Hematopoietic multipotent progenitor cell treated with erythropoietin and hydrocortisone succinate and interleukin-3 and kit ligand, for 17 days (in vitro differentiated cells): ENCODE measurements around the gene PRKD1.

Experiments used
- DNase-seq: peaks from one replicate; pipeline ENCODE4 v3.0.0-alpha.2; 2015; ENCODE audit warnings: low spot score

The PRKD1 gene

DNA sequence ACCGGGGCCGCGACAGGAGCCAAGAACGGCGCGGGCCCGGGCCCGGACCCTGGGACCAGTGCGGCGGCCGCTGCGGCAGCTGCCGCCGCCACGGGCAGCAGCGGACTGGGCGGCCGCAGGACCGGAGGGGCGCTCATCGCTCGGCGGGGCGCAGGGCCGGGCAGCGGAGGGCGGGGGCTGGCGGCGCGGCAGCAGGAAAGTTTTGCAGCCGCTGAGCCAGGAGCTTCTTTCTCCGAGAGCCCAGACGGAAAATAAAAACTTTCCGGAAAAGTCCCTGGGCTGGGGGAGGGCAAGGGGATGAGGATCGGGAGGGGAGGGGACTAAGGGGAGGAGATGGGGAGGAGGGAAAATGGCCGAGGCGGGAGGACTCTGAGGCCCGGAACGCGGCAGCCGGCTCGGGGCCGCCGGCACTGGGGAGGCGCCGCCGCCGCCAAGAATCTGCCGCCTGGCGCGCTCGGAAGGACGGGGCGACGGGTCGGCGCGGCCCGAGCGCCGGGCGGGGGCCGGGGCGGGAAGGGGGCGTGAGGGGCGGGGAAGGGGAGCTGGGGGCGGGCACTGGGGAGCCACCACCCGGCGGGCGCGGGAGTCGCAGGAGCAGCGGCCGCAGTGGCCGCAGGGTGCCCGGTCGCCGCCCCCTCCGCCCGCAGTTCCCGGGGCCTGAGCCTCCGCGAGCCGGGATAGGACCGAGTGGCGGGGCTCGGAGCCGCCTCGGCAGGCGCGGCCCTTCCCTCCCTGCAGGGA lies at the start of gene PRKD1:
Gene PRKD1 (minus strand): TSS at position 472 of the 741 bp plus-strand sequence.
- DNase-seq, result no peak

- no peak for DNase-seq
Observed at GRCh38 chr14:29971101-29971500, 43.5 kb upstream of the PRKD1 start.

GRCh38 chr14:29955087-29955486 lies 27.4 kb upstream of the PRKD1 start:
- DNase-seq, result no peak

GRCh38 chr14:29953501-29953900 lies 25.9 kb upstream of the PRKD1 start:
- DNase-seq, result no peak

GRCh38 chr14:29944091-29944490 lies 16.4 kb upstream of the PRKD1 start:
- DNase-seq, result no peak

DNA sequence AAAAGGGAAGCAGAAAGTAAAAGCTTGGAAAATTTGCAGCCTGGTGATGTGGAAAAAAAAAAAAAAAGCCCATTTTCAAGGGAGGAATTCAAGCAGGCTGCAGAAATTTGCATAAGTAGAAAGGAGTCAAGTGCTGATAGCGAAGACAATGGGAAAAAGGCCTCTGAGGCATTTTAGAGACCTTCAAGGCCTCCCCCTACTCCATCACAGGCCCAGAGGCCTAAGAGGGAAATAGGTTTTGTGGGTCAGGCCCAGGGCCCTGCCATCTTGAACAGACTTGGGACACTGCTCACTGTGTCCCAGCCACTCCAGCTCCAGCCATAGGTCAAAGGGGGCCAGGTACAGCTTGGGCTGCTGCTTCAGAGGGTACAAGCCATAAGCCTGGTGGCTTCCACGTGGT lies 13.8 kb upstream of the PRKD1 start:
- DNase-seq, result no peak

GRCh38 chr14:29940482-29940881 lies 12.8 kb upstream of the PRKD1 start:
- DNase-seq, result no peak

- DNase-seq, result no peak
Observed at GRCh38 chr14:29937116-29937515, 9.5 kb upstream of the PRKD1 start.

GRCh38 chr14:29930283-29930682 lies 2.6 kb upstream of the PRKD1 start:
- DNase-seq, result no peak

GRCh38 chr14:29928117-29928640 lies 532 bp upstream of the PRKD1 start:
- no peak for DNase-seq

DNA sequence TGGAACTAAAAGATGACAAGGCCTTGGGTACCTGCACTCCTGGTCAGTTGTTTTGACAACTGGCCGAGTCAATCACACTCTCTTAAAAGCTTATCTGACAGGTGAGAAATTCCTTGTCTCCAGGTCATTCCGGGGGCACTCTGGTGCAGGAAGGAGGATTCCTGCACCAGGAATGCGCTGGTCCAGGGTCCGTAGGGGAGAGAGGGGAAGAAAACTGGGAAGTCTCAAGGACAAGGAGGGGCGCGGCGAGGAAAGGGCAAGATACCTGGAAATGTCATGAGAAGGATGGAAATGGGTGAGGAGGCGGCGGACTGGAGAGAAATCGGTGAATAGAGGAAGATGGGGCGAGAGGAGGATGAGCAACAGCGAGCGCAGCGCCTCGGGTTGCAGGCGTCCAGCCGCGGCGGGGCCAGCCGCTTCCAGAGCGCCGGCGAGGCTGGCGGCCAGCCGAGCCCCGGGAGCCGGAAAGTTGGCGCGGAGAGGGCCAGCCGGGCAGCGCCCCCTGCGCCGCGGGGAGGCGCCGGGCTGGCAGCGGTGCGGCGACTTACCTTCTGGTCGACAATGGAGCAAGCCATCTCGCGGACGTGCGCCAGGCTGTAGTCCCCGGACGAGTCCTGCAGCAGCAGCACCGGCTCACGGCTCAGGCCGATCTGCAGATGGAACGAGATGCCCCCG lies 809 bp downstream of the PRKD1 start:
- no peak for DNase-seq

- no peak for DNase-seq
Observed at GRCh38 chr14:29926228-29926627, 1.4 kb downstream of the PRKD1 start.

GRCh38 chr14:29925736-29926135 lies 1.9 kb downstream of the PRKD1 start:
- no peak for DNase-seq

GRCh38 chr14:29925101-29925722 lies 2.4 kb downstream of the PRKD1 start:
- no peak for DNase-seq

DNA sequence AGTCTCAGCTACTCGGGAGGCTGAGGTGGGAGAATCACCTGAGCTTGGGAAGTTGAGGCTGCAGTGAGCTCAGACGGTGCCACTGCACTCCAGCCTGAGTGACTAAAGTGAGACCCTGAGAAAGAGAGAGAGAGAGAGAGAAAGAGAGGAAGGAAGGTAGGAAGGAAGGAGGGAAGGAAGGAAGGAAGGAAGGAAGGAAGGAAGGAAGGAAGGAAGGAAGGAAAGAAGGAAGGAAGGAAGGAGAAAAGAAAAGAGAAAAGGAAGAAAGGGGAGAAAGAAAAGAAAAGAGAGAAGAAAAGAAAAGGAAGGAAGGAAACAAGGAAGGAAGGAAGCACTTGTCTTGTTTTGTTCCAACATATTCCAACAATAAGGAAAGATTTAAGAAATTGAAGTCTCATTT lies 7.8 kb downstream of the PRKD1 start:
- no peak for DNase-seq

DNA sequence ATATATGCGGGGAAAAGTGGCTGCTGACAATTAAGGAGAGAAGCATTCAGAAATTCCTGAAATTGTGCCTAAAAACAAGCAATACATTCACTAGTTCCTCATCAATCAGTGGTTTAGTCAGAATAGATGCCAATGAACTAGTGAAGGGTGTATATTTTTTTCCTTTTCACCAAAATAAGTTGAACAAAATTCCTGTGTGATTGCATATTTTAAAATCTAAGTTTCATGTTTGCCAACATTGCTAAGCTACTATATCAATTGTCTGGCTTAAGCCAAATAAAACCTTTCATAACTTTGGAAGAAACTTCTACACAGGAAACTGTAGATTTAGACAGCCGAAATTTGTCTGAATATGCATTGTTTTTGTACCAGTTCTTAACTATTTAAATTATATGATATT lies 8.7 kb downstream of the PRKD1 start:
- DNase-seq, result no peak

GRCh38 chr14:29913566-29913965 lies 14.1 kb downstream of the PRKD1 start:
- no peak for DNase-seq

GRCh38 chr14:29911810-29912209 lies 15.8 kb downstream of the PRKD1 start:
- no peak for DNase-seq

DNA sequence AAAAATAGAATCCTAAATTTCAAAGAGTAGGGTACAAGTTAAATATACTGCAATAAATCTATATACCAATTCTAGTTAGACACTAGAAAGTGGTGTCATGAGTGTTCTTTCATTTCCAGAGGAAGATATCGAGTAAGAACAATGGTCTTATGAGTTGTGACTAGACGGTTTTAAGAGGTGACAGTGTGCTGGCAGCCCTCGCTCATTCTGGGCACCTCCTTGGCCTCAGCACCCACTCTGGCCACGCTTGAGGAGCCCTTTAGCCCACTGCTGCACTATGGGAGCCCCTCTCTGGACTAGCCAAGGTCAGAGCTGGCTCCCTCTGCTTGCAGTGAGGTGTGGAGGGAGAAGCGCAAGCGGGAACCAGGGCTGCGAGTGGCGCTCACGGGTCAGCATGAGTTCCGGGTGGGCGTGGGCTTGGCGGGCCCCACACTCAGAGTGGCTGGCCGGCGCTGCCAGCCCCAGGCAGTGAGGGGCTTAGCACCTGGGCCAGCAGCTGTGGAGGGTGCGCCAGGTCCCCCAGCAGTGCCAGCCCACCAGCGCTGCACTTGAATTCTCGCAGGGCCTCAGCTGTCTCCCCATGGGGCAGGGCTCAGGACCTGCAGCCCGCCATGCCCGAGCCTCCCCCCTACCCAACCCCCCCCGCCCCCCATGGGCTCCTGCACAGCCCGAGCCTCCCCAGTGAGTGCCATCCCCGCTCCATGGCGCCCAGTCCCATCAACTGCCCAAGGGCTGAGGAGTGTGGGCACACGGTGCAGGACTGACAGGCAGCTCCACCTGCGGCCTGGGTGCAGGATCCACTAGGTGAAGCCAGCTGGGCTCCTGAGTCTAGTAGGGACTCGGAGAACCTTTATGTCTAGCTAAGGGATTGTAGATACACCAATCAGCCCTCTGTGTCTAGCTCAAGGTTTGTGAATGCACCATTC lies 18.7 kb downstream of the PRKD1 start:
- no peak for DNase-seq

DNA sequence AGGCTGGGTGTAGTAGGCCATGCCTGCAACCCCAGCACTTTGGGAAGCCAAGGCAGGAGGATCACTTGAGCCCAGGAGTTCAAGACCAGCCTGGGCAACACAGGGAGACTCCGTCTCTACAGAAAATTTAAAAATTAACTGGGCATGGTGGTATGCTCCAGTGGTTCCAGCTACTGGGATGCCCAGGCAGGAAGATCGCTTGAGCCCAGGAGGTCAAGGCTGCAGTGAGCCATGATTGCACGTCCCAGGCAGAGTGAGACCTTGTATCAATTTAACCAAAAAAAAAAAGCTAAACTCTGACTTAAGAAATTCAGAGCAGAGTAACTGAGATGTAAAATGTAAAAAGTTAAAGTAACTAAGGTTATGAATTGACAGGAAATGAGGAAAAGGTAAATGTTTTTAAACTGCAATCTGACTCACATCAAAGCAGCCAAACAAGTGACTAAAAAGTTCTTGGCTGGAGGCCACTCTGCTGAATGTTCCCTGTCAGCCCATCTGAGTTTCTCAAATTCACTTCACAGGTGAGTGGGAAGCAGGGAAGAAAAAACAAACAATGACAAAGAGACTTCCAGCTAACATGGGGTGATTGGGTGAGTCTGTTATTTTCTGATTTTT lies 21.3 kb downstream of the PRKD1 start:
- DNase-seq, result no peak

DNA sequence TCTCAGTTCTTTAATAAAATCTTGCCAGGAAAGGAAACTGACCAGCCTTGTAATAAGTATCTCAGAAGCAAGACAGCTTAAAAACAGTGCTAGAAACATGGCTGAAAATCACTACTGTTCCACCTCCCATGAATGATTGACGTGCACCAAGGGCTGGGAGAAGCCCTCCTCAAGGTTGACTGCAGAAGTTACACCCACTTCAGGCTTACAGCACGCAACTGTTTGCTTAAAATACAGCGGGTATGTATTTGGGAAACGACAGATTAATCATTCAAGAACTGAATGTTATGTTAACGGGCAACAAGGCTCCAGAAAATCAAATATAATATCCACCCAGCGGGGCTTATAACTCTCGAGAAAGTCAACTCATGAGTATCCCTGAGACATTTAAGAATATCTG lies 22.1 kb downstream of the PRKD1 start:
- no peak for DNase-seq
